Skeletal muscle tissue (tissue), 2 donors: ENCODE data around the gene ZNF687. TPM values are rescaled to one million over a fixed set of nuclear protein-coding genes. Genes with fewer than 3 reads are reported as not detected.

ENCODE experiments used
- small RNA-seq: library from RNA; depleted of rRNA; stranded (forward); fragments of <200 nt; gene quantifications from one replicate; pipeline ENCODE3, GENCODE V24; 2014
- total RNA-seq: library from RNA; depleted of rRNA; stranded (reverse); fragments of >200 nt; gene quantifications from one replicate; pipeline ENCODE4 v1.2.3, GENCODE V29; 2014

ZNF687 gene
- total RNA-seq, 1 donor from 2014 or later = 5.7 TPM

Small RNAs within 50 kb of the gene (small RNA-seq; reads per million reads assigned to genes)
- not detected for gene RN7SL444P

Other genes with a start within 250 kb of the ZNF687 start
- 0.52 TPM for gene BNIPL, start 245.7 kb upstream of the ZNF687 start, total RNA-seq
- gene C1orf56, start 234.5 kb upstream of the ZNF687 start, total RNA-seq = 1.6 TPM
- gene CDC42SE1, start 222.7 kb upstream of the ZNF687 start, total RNA-seq = 27.1 TPM
- 2.1 TPM for gene MLLT11, start 221.9 kb upstream of the ZNF687 start, total RNA-seq
- gene GABPB2, start 211.5 kb upstream of the ZNF687 start, total RNA-seq = 7.8 TPM
- 15.7 TPM for gene SEMA6C, start 135.7 kb upstream of the ZNF687 start, total RNA-seq
- 4.2 TPM for gene TNFAIP8L2, start 125.7 kb upstream of the ZNF687 start, total RNA-seq
- gene LYSMD1, start 116.4 kb upstream of the ZNF687 start, total RNA-seq = 9.9 TPM
- 24.5 TPM for gene SCNM1, start 116.2 kb upstream of the ZNF687 start, total RNA-seq
- gene TMOD4, start 106.3 kb upstream of the ZNF687 start, total RNA-seq = 50.6 TPM
- gene VPS72, start 92.1 kb upstream of the ZNF687 start, total RNA-seq = 35.0 TPM
- 51.7 TPM for gene PIP5K1A, start 83.7 kb upstream of the ZNF687 start, total RNA-seq
- gene PSMD4, start 27.6 kb upstream of the ZNF687 start, total RNA-seq = 145 TPM
- gene PI4KB, start 45.1 kb downstream of the ZNF687 start, total RNA-seq = 30.3 TPM
- 24.0 TPM for gene RFX5, start 65.0 kb downstream of the ZNF687 start, total RNA-seq
- gene SELENBP1, start 90.4 kb downstream of the ZNF687 start, total RNA-seq = 74.6 TPM
- gene PSMB4, start 117.3 kb downstream of the ZNF687 start, total RNA-seq = 308 TPM
- gene POGZ, start 177.2 kb downstream of the ZNF687 start, total RNA-seq = 25.1 TPM
- gene CGN, start 229.1 kb downstream of the ZNF687 start, total RNA-seq = 0.52 TPM